HG03196 (cell line): ENCODE measurements around the gene RFC4.
"Not testable (repeated sequence)": the region's sequence is repeated elsewhere in the genome, so short reads cannot be mapped to it uniquely, and the experiment has no call there.

ENCODE experiments used
- ATAC-seq: cut with Tn5 transposase; IDR thresholded peaks from one replicate; pipeline ENCODE4 v1.9.1; 2021; ENCODE audit not compliant: unreplicated experiment

Gene RFC4

GRCh38 chr3:186825294-186825821 lies 19.1 kb upstream of the RFC4 start:
- ATAC-seq: no peak

- ATAC-seq: no peak
Measured at GRCh38 chr3:186824430-186825139, 18.3 kb upstream of the RFC4 start.

GRCh38 chr3:186823386-186823785 lies 17.1 kb upstream of the RFC4 start:
- no peak for ATAC-seq

GRCh38 chr3:186822388-186822759 lies 16.1 kb upstream of the RFC4 start:
- ATAC-seq: not testable (repeated sequence)

- no peak for ATAC-seq
Measured at GRCh38 chr3:186821429-186822387, 15.4 kb upstream of the RFC4 start.

- no peak for ATAC-seq
Measured at GRCh38 chr3:186818956-186819355, 12.7 kb upstream of the RFC4 start.

- ATAC-seq: no peak
Measured at GRCh38 chr3:186818516-186818915, 12.2 kb upstream of the RFC4 start.

- ATAC-seq: no peak
Measured at GRCh38 chr3:186815435-186815834, 9.2 kb upstream of the RFC4 start.

GRCh38 chr3:186814100-186814499 lies 7.8 kb upstream of the RFC4 start:
- no peak for ATAC-seq

GRCh38 chr3:186811313-186811712 lies 5.0 kb upstream of the RFC4 start:
- not testable (repeated sequence) for ATAC-seq

GRCh38 chr3:186810336-186810996 lies 4.2 kb upstream of the RFC4 start:
- no peak for ATAC-seq

- ATAC-seq: no peak
Measured at GRCh38 chr3:186807231-186807630, 949 bp upstream of the RFC4 start.

- ATAC-seq: not testable (repeated sequence)
Measured at GRCh38 chr3:186803447-186803846, 2.8 kb downstream of the RFC4 start.

- no peak for ATAC-seq
Measured at GRCh38 chr3:186802701-186803100, 3.6 kb downstream of the RFC4 start.

- no peak for ATAC-seq
Measured at GRCh38 chr3:186800285-186800684, 6.0 kb downstream of the RFC4 start.

- no peak for ATAC-seq
Measured at GRCh38 chr3:186798239-186798874, 7.9 kb downstream of the RFC4 start.

- ATAC-seq: no peak
Measured at GRCh38 chr3:186790261-186790981, 15.9 kb downstream of the RFC4 start.

- ATAC-seq: no peak
Measured at GRCh38 chr3:186789554-186790260, 16.6 kb downstream of the RFC4 start.
